Measurements from ENCODE around the gene ARL6IP4.

GRCh38 chr12:122989225-122989839, 8.9 kb downstream of the ARL6IP4 start:
- TF ChIP-seq CTCF (IDR thresholded peaks at IDR 0.05 in 4 of 5, conservative IDR thresholded peaks at IDR 0.05 in 1 of 5) (no peak), POLR2A (IDR thresholded peaks at IDR 0.05) (no peak)
